OCI-LY1 (cell line): ENCODE results near the gene NHSL2.

Experiments
- CTCF ChIP-seq: fragments of 200-600 bp; sonication (generic), shearing (Covaris generic); IDR thresholded peaks from 2 replicates; pipeline ENCODE4 v1.5.1; 2017; ENCODE audit warnings: mild to moderate bottlenecking, antibody characterized with exemption, low read length, moderate library complexity, mixed read lengths
- EZH2 ChIP-seq: fragments of 200-600 bp; sonication (generic), shearing (Covaris generic); IDR thresholded peaks from 2 replicates; pipeline ENCODE4 v1.8.0; 2017; ENCODE audit warnings: borderline replicate concordance, mixed run types, mild to moderate bottlenecking, antibody characterized with exemption, low read length, moderate library complexity, mixed read lengths

GRCh38 chrX:71949363-71949762, 38.7 kb downstream of the NHSL2 start:
- no peak for TF ChIP-seq CTCF
- no peak for TF ChIP-seq EZH2
